Measurements from ENCODE around the gene LAMA2.

Gene LAMA2

GRCh38 chr6:129008591-129008990, 125.7 kb downstream of the LAMA2 start:
- in situ Hi-C loops (cut with HindIII; ENCODE audit: low pct_ligation_motif_present, low sequenced_read_pairs) = no loop called here
- no peak for DNase-seq
- no peak overlapping the region for H3K4me3 ChIP-seq (ENCODE audit: low read depth, low read length)
- H3K36me3 ChIP-seq (replicated peaks) = no peaks in the 10 kb centered on the region
- no peak for TF ChIP-seq CTCF (IDR thresholded peaks at IDR 0.05; ENCODE audit: low read depth, low read length, missing control alignments)
- no peak overlapping the region for H3K27ac ChIP-seq
- H3K27me3 ChIP-seq (replicated peaks) = no peaks in the 10 kb centered on the region

GRCh38 chr6:129009851-129010250, 126.9 kb downstream of the LAMA2 start:
- Histone ChIP-seq H3K27me3 (replicated peaks) (no peaks in the 10 kb centered on the region), H3K27ac (no peak overlapping the region), H3K4me3 (ENCODE audit: low read depth, low read length) (no peak overlapping the region), H3K36me3 (replicated peaks) (no peaks in the 10 kb centered on the region)
- TF ChIP-seq CTCF (IDR thresholded peaks at IDR 0.05; ENCODE audit: low read depth, low read length, missing control alignments) = no peak
- in situ Hi-C loops (cut with HindIII; ENCODE audit: low pct_ligation_motif_present, low sequenced_read_pairs) = no loop called here
- no peak for DNase-seq

GRCh38 chr6:129014302-129014701, 131.4 kb downstream of the LAMA2 start:
- TF ChIP-seq CTCF (IDR thresholded peaks at IDR 0.05; ENCODE audit: low read depth, low read length, missing control alignments) = peak; percentile 2
- H3K27ac ChIP-seq = no peak overlapping the region
- H3K27me3 ChIP-seq (replicated peaks) = no peaks in the 10 kb centered on the region
- H3K36me3 ChIP-seq (replicated peaks) = no peaks in the 10 kb centered on the region
- in situ Hi-C loops (cut with HindIII; ENCODE audit: low pct_ligation_motif_present, low sequenced_read_pairs) = no loop called here
- DNase-seq = no peak
- no peak overlapping the region for H3K4me3 ChIP-seq (ENCODE audit: low read depth, low read length)

GRCh38 chr6:129015721-129016120, 132.8 kb downstream of the LAMA2 start:
- in situ Hi-C loops (cut with HindIII; ENCODE audit: low pct_ligation_motif_present, low sequenced_read_pairs) = no loop called here
- no peaks in the 10 kb centered on the region for H3K36me3 ChIP-seq (replicated peaks)
- no peak for DNase-seq
- no peak overlapping the region for H3K27ac ChIP-seq
- H3K27me3 ChIP-seq (replicated peaks) = no peaks in the 10 kb centered on the region
- no peak for TF ChIP-seq CTCF (IDR thresholded peaks at IDR 0.05; ENCODE audit: low read depth, low read length, missing control alignments)
- no peak overlapping the region for H3K4me3 ChIP-seq (ENCODE audit: low read depth, low read length)

GRCh38 chr6:129016844-129017243, 133.9 kb downstream of the LAMA2 start:
- in situ Hi-C loops (cut with HindIII; ENCODE audit: low pct_ligation_motif_present, low sequenced_read_pairs) = no loop called here
- no peak overlapping the region for H3K4me3 ChIP-seq (ENCODE audit: low read depth, low read length)
- H3K27ac ChIP-seq = no peak overlapping the region
- no peak for TF ChIP-seq CTCF (IDR thresholded peaks at IDR 0.05; ENCODE audit: low read depth, low read length, missing control alignments)
- no peak for DNase-seq
- no peaks in the 10 kb centered on the region for H3K27me3 ChIP-seq (replicated peaks)
- H3K36me3 ChIP-seq (replicated peaks) = no peaks in the 10 kb centered on the region

- H3K27me3 ChIP-seq (replicated peaks) = no peaks in the 10 kb centered on the region
- H3K4me3 ChIP-seq (ENCODE audit: low read depth, low read length) = no peak overlapping the region
- no peak for TF ChIP-seq CTCF (IDR thresholded peaks at IDR 0.05; ENCODE audit: low read depth, low read length, missing control alignments)
- H3K36me3 ChIP-seq (replicated peaks) = no peaks in the 10 kb centered on the region
- in situ Hi-C loops (cut with HindIII; ENCODE audit: low pct_ligation_motif_present, low sequenced_read_pairs) = no loop called here
- no peak for DNase-seq
- no peak overlapping the region for H3K27ac ChIP-seq
Observed at GRCh38 chr6:129022011-129022553, 139.1 kb downstream of the LAMA2 start.
